Measurements from ENCODE around the gene RPRD2.

RPRD2 gene

GRCh38 chr1:150515328-150516049 is 151.5 kb downstream of the RPRD2 start, which contains the start of gene FALEC:
Gene FALEC, plus strand, starts transcription at chr1:150515752.
- DNase-seq: peak; percentile 68 to 87

- no peak for DNase-seq
Measured at GRCh38 chr1:150516050-150516591, 152.2 kb downstream of the RPRD2 start.

DNA sequence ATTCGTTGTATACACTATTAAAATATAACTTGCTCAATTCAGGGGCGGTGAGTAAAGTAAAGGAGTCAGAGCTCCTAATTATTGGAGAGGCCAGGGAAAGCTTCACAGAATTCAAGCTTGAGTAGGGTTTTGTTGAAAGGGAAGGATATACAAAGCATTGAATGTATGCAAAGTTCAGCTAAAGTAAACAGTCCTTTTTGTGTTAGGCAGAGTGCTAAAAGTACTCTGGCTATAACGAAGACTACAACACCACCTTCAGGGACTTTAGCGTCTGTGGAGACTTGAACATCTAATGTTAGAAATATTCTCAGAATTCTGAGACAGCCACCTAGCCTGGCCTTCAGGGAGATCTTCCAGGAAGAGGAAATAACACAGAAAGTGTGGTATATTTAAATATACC is 152.7 kb downstream of the RPRD2 start:
- DNase-seq: peak in 1 of 2 experiments; percentile 2

- DNase-seq: no peak
Measured at GRCh38 chr1:150521196-150521968, 157.4 kb downstream of the RPRD2 start.

DNA sequence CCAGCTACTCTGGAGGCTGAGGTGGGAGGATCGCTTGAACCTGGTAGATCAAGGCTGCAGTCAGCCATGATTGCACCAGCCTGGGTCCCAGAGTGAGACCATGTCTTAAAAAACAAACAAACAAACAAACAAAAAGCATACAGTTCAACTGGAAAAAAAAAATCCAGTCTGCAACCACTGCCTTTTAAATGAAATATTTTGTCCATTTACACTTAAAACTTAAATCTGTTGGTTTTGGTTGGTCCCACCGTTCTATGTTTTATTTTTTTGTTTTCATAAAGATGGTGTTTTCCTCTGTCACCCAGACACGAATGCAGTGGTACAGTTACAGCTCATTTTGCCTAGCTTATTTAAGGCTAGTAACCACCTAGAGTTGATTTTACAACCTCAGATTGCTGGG is 161.4 kb downstream of the RPRD2 start:
- no peak for DNase-seq
